Upper lobe of left lung (tissue), 4 donors: ENCODE data around the gene SRP72.

Experiments used
- POLR2A ChIP-seq, 4 donors: fragments of 450-650 bp; IDR thresholded peaks; one replicate each; pipeline ENCODE4 v1.5.1; 2016 to 2017; ENCODE audit warnings: antibody characterized with exemption in 4 of 4, mild to moderate bottlenecking in 2 of 4
- POLR2AphosphoS5 ChIP-seq, 2 donors: sonication (generic); formaldehyde crosslinking; IDR thresholded peaks; one replicate each; pipeline ENCODE4 v1.5.1; 2017; ENCODE audit warnings: antibody characterized with exemption in 2 of 2

DNA sequence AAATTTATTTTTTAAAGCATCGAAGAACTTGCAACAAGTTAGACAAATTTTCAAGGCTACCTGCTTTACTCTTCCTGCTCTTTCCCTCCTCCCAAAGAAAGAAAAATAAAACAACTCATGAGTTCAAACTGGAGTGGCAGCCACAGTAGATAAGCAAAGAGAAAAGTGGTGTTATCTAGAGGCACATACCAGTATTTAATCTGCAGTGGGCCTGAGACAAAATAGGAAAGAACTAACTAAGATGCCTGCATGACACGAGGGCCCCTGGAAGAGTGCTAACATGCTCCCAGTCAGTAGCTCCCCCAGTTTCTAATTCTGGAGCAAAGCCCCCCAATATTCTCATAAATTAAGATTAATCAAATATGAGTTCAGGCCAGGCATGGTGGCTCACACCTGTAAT, 46.1 kb downstream of the SRP72 start:
- no peak for TF ChIP-seq POLR2A (IDR thresholded peaks at IDR 0.05)
- no peak for TF ChIP-seq POLR2AphosphoS5 (IDR thresholded peaks at IDR 0.05)
